ENCODE results near the gene GAN. TPM values are rescaled to one million over a fixed set of nuclear protein-coding genes. Genes with fewer than 3 reads are reported as not detected.

Gene GAN
- total RNA-seq, 1 donor from 2014 or later, result 11.6 TPM

- DNase-seq (ENCODE audit: low spot score), result no peak
Measured at GRCh38 chr16:81431554-81432353, 117.0 kb downstream of the GAN start.

DNA sequence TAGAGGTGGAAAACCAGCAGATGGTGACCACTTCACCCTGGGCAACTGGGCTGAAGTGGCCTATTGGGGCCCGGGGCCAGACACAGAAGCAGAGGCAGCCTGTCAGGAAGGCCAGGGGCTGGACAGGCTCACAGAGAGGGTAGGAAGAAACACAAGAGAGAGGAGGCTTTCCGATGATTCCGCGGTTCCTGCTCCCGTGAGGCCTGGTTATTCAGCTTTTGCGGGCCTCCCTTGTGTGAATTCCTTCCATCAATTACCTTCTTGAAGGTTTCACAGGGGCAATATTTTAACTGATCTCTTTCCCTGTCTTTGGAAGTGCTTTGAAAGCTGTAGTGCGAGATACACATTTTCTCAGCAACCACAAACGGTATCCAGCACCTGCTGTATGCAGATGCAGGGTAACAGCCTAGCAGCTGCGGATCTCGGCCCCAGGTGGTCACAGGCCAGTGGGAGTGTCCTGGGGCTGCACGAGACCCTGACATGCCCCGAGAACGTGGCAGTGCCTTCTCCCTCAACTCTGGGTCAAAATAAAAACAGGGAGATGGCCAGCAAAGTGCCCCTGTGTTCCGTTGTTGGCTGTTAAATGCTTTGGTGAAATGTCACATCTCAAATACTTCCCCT is 118.3 kb downstream of the GAN start:
- no peak for DNase-seq (ENCODE audit: low spot score)

- no peak for DNase-seq (ENCODE audit: low spot score)
Measured at GRCh38 chr16:81435103-81435502, 120.3 kb downstream of the GAN start.

- DNase-seq (ENCODE audit: low spot score), result no peak
Measured at GRCh38 chr16:81435567-81435966, 120.8 kb downstream of the GAN start.

- no peak for DNase-seq (ENCODE audit: low spot score)
Measured at GRCh38 chr16:81436386-81436785, 121.6 kb downstream of the GAN start.

GRCh38 chr16:81437865-81438264 is 123.1 kb downstream of the GAN start:
- DNase-seq (ENCODE audit: low spot score), result no peak

Other genes with a start within 250 kb of the GAN start
- gene C16orf46, start 237.7 kb upstream of the GAN start, total RNA-seq, result 1.2 TPM
- gene GCSH, start 218.6 kb upstream of the GAN start, total RNA-seq, result 13.1 TPM
- 6.6 TPM for gene BCO1, start 76.3 kb upstream of the GAN start, total RNA-seq
- gene CMIP, start 129.8 kb downstream of the GAN start, total RNA-seq, result 95.5 TPM

Measured in mucosa of gallbladder (tissue), 1 donor.